HepG2 (cell line): ENCODE results near the gene GOT1. TPM values are rescaled to one million over a fixed set of nuclear protein-coding genes. Genes with fewer than 3 reads are reported as not detected.

Experiments
- AHR ChIP-seq: IDR thresholded peaks from 2 replicates; pipeline ENCODE4 v1.6.1; 2018; ENCODE audit warnings: missing genetic modification reagents, missing compliant biosample characterization
- ARNT2 ChIP-seq: sonication (generic); formaldehyde crosslinking; IDR thresholded peaks from 2 replicates; pipeline ENCODE4 v1.8.0; 2022; ENCODE audit warnings: mild to moderate bottlenecking, low read depth, missing genetic modification reagents, moderate library complexity
- ATAD3A ChIP-seq: sonication (generic); formaldehyde crosslinking; IDR thresholded peaks from 2 replicates; pipeline ENCODE4 v1.4.0; 2020; ENCODE audit warnings: missing genetic modification reagents
- DRAP1 ChIP-seq: IDR thresholded peaks from 2 replicates; pipeline ENCODE4 v1.6.1; 2016; ENCODE audit warnings: missing genetic modification reagents, missing compliant biosample characterization
- FLYWCH1 ChIP-seq: sonication (generic); formaldehyde crosslinking; IDR thresholded peaks from 2 replicates; pipeline ENCODE4 v1.8.1; 2023; ENCODE audit warnings: mild to moderate bottlenecking, missing genetic modification reagents
- FOSL1 ChIP-seq: sonication (generic); formaldehyde crosslinking; IDR thresholded peaks from 2 replicates; pipeline ENCODE4 v1.9.0; 2021; ENCODE audit warnings: missing genetic modification reagents, borderline replicate concordance
- GMEB2 ChIP-seq: IDR thresholded peaks from 2 replicates; pipeline ENCODE4 v1.6.1; 2016; ENCODE audit warnings: missing biosample characterization, missing genetic modification reagents, low read depth
- NBN ChIP-seq: fragments of 450-650 bp; conservative IDR thresholded peaks from 2 replicates; pipeline ENCODE4 v1.6.1; 2017
- RBAK ChIP-seq: sonication (generic); formaldehyde crosslinking; IDR thresholded peaks from 2 replicates; pipeline ENCODE4 v1.5.1; 2020; ENCODE audit warnings: mild to moderate bottlenecking, missing genetic modification reagents
- SRF ChIP-seq: IDR thresholded peaks from 2 replicates; pipeline ENCODE4 v1.6.1; 2011; ENCODE audit warnings: mild to moderate bottlenecking, low read depth, low read length, moderate library complexity
- ZNF136 ChIP-seq: sonication (generic); formaldehyde crosslinking; IDR thresholded peaks from 2 replicates; pipeline ENCODE4 v1.8.1; 2022; ENCODE audit warnings: low read depth, mild to moderate bottlenecking, moderate library complexity, missing genetic modification reagents
- ZNF557 ChIP-seq: sonication (generic); formaldehyde crosslinking; IDR thresholded peaks from 2 replicates; pipeline ENCODE4 v1.4.0; 2020; ENCODE audit warnings: missing genetic modification reagents
- ZNF674 ChIP-seq: sonication (generic); formaldehyde crosslinking; IDR thresholded peaks from 2 replicates; pipeline ENCODE4 v1.5.0; 2020; ENCODE audit warnings: low read depth, mild to moderate bottlenecking, missing genetic modification reagents
- ZNF768 ChIP-seq: sonication (generic); formaldehyde crosslinking; IDR thresholded peaks from 2 replicates; pipeline ENCODE4 v1.4.0; 2020; ENCODE audit warnings: missing genetic modification reagents
- ZNF780A ChIP-seq: sonication (generic); formaldehyde crosslinking; IDR thresholded peaks from 2 replicates; pipeline ENCODE4 v1.8.0; 2022; ENCODE audit warnings: mild to moderate bottlenecking, missing genetic modification reagents, moderate library complexity
- polyA plus RNA-seq, 8 experiments: library from polyadenylated mRNA; depleted of rRNA in 3 of 8; stranded (reverse) in 7 of 8; unstranded in 1 of 8; fragments of >200 nt; fragmentation: Illumina TruSeq in 4 of 8; extraction: Trizol in 4 of 8; gene quantifications; 2 replicates each; pipeline versions ENCODE4 v1.2.1 to v1.2.3, GENCODE V29; 2011 to 2016; ENCODE audit warnings: low read depth in 4 of 8, missing spikeins in 1 of 8, mixed read lengths in 1 of 8; ENCODE audit not compliant: insufficient read depth in 1 of 8
- total RNA-seq, 5 experiments: library from RNA; depleted of rRNA; stranded (reverse); fragments of >200 nt; fragmentation: Illumina TruSeq; extraction: Trizol; gene quantifications; 2 replicates each; pipeline ENCODE4 v1.2.3, GENCODE V29; 2016; ENCODE audit warnings: low read depth in 1 of 5
- TF ChIP-seq, protein P1 (sequence below): sonication (generic); formaldehyde crosslinking; IDR thresholded peaks from 2 replicates; pipeline ENCODE4 v1.4.0; 2020; ENCODE audit warnings: missing genetic modification reagents, mild to moderate bottlenecking, borderline replicate concordance
- TF ChIP-seq, protein P2 (sequence below): sonication (generic); formaldehyde crosslinking; IDR thresholded peaks from 2 replicates; pipeline ENCODE4 v1.4.0; 2020; ENCODE audit warnings: missing genetic modification reagents

Gene GOT1
- total and polyA plus RNA-seq, 2 of the 13 experiments (the other 11 are each of a cell fraction or from before 2014, with no cell fraction given): 81.2 to 102 TPM

GRCh38 chr10:99430451-99431189, at the start of gene GOT1 (continued):
- TF ChIP-seq GMEB2 (CRISPR knock-in tag): no peak
- TF ChIP-seq ZNF780A: peak; percentile 59; the same call in 1 of the 2 replicates
- no peak for TF ChIP-seq ZNF136 (CRISPR knock-in tag)
- TF ChIP-seq FLYWCH1 (CRISPR knock-in tag): no peak
- no peak for TF ChIP-seq ZNF557 (CRISPR knock-in tag)
- no peak for TF ChIP-seq NBN
- TF ChIP-seq AHR (CRISPR knock-in tag): peak; percentile 81; the same call in 1 of the 2 replicates
- TF ChIP-seq ZNF768 (CRISPR knock-in tag): no peak
- TF ChIP-seq ATAD3A (CRISPR knock-in tag): no peak
- TF ChIP-seq SRF: no peak
- TF ChIP-seq, protein P1, sequence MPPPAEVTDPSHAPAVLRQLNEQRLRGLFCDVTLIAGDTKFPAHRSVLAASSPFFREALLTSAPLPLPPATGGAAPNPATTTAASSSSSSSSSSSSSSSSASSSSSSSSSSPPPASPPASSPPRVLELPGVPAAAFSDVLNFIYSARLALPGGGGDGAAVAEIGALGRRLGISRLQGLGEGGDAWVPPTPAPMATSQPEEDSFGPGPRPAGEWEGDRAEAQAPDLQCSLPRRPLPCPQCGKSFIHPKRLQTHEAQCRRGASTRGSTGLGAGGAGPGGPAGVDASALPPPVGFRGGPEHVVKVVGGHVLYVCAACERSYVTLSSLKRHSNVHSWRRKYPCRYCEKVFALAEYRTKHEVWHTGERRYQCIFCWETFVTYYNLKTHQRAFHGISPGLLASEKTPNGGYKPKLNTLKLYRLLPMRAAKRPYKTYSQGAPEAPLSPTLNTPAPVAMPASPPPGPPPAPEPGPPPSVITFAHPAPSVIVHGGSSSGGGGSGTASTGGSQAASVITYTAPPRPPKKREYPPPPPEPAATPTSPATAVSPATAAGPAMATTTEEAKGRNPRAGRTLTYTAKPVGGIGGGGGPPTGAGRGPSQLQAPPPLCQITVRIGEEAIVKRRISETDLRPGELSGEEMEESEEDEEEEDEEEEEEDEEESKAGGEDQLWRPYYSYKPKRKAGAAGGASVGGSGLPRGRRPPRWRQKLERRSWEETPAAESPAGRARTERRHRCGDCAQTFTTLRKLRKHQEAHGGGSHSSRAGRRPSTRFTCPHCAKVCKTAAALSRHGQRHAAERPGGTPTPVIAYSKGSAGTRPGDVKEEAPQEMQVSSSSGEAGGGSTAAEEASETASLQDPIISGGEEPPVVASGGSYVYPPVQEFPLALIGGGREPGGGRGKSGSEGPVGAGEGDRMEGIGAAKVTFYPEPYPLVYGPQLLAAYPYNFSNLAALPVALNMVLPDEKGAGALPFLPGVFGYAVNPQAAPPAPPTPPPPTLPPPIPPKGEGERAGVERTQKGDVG (CRISPR knock-in tag): no peak
- peak; percentile 96 for TF ChIP-seq DRAP1 (CRISPR knock-in tag)
- peak; percentile 80; the same call in 1 of the 2 replicates for TF ChIP-seq ARNT2 (CRISPR knock-in tag)
- TF ChIP-seq, protein P2, sequence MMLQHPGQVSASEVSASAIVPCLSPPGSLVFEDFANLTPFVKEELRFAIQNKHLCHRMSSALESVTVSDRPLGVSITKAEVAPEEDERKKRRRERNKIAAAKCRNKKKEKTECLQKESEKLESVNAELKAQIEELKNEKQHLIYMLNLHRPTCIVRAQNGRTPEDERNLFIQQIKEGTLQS (CRISPR knock-in tag): peak; percentile 73; the same call in 1 of the 2 replicates
- TF ChIP-seq ZNF674 (CRISPR knock-in tag): no peak
- TF ChIP-seq RBAK (CRISPR knock-in tag): no peak
- no peak for TF ChIP-seq FOSL1 (CRISPR knock-in tag)
